D341Med (cell line): Measurements from ENCODE around the gene CDH9.
A peak's percentile ranks its signal among the peaks of the same experiment; 100 is the strongest.

ENCODE experiments used
- DNase-seq: peaks from one replicate; pipeline ENCODE4 v3.0.0; 2012; ENCODE audit warnings: low spot score

CDH9 gene

DNA sequence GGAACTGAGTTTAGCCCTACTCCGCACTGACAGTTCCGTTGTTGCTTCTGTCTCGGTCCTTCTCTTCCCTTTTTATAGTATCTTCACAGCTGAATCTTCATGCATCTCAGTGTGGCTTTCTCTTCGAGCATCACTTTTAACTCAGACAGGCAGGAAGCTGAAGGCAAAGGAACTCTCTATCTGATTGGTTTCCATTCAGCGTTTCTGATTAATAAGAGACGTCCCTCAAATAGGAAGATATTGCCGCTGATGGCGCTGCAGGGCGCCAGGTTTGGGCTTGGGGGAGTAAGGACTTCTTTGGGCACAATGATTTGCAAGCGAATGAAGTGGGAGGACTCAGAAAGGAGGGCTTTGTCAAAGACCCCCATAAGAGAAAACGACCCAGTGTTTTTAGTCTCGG is at the start of gene CDH9:
TSS of gene CDH9 (minus strand) at position 111 of the 400 bp plus-strand sequence. CDS start 50,253 bp downstream, outside the sequence.
- DNase-seq = no peak

DNA sequence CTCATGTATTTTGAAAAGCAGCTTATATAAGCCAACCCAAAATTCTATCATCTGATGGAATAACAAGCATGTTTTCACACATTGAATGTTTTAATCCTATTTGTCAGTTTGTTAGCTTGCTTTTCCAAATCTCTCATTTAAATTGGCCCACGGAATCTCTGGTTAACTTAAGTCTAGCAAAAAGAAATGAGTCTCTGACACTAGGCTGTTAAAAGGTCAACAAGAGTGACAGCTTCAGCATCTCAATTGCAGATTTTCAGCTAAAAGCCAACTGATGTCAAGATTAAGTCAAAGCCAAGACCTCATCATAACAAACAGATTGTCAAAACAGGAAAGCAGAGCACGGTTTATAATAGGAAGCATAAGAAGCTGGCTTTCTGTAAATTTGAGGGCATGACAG is 49.4 kb upstream of the CDH9 start:
- no peak for DNase-seq

DNA sequence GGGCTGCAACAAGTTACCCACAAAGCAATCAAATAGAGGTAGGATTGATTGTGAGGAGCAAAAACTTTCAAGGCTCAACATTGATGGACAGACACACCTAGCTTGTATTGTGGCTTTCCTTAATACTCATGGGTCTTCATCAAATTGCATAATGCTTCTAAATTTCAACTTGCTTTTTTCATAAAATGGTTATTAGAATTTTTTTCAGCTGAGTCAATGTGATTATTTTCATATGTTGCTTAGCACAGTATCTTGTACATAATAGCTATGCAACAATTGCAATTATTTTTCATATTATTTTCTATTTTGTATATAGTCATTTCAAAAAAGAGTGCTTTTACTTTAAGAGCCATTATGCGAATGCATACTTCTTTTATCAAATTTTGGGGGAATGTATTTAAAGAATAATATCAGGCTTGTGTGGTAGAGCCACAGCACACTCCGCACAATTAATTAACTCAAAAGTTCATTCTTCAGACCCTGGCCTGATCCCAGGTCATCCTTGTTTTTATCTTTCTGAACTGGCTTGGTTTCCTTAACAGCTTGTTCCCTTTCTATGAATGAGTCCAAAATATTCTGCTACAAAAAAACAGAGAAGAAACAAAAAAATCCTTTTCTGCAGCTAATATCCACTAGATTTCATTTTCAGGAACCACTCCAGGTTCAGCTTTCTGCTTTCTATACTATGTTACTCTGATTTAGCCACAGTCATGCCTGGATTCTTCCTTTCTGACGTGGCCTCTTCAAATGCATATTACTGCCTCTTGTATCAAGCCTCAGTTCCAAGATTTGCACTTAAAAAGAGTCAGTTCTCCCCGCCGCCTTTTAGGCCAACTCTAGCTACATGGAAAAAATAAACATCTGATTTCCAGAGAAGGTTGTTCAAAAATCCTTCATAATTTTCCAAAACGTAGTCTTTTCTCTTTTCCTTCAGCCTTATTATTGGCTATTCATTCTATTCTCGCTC is 45.3 kb upstream of the CDH9 start:
- no peak for DNase-seq

GRCh38 chr5:27080147-27080546 is 41.8 kb upstream of the CDH9 start:
- DNase-seq = no peak

DNA sequence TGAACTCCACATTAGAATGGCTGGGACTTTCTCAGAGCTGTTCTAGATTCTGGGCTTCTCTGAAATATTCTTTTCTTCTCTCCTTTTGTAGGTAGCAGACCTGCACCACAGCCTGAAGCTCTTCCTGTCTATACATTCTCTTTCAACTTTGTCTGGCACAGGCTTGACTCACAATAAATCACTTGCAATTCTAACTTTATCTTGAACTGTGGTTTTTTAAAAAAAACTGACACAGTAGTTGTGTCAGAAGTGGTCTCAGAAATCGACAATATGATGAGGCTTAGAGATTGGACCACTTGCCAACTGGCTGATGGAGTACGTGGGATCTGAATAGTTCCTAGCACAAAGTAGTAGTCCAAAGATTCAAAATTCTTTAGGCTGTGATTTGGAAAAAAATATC is 24.1 kb upstream of the CDH9 start:
- DNase-seq = no peak

DNA sequence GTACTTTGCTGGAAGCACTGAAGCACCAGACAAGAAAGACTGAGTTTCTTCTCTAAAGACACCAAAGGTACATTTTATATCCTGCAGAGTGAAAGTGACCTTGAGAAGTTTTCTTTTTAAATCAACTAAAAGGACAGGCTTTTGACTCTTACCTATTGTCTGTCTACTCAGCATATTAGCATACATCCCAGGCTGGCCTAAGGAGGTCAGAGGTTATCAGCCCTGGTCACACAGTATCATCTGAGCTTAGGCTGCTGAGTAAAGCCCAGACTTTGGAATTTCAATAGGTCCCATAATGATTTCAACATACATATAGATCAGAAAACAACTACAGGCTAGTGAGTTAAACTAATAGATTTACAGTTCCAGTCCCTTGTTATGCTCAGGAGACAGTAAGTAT is 10.1 kb upstream of the CDH9 start:
- no peak for DNase-seq

GRCh38 chr5:27041372-27041771 is 3.0 kb upstream of the CDH9 start:
- no peak for DNase-seq

DNA sequence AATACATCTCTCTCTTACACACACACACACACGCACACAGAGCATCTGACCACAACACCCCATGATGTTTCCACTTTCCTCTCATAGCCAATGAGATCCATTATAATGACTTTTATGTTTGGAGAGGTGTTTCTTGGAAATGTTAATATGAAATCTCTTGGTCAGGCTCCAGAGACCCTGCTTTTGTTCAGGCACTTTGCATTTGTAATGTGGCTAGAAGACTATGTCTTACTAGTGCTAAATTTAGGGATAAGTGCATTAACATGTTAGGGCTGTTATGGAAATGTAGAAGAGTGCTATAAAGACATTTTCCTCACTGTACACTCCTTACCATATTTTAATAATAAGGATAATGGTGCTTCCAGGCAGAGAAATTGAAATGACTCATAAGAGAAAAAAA is 3.8 kb downstream of the CDH9 start:
- DNase-seq = no peak

DNA sequence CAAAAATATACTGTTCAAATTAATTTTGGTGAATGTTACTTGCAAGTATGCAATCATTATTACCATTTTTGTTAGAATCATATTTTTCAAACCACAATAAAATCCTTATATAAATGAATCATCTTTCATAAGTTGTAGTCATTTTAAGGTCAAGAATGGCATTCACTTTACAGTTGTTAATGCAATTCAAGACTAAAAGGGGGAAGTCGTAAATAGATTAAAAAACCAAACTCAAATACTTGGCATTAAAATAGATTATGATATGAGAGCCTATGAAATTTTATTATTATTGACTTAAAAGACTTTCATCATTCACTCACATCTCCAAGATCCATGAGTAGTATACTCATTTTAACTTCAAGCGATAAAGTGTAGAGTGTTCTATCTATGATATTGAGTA is 11.6 kb downstream of the CDH9 start:
- no peak for DNase-seq

DNA sequence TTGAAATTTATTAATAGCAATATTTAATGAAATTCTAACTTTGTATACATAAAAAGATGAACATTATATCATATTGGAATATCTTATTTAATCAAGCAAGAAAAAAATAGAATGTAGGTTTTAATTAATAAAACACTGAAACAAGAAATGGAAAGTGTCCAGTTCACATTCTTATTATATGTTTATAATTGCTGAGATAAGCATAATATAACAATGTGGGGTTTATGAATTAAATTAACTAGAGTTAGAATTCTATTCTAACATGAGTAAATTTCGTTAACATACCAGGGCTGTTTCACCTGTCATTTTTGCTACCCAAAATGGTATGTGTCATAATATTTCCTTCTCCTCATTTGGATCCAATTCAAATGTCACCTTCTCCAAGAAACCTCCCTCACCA is 12.3 kb downstream of the CDH9 start:
- no peak for DNase-seq

GRCh38 chr5:27021471-27021870 is 16.9 kb downstream of the CDH9 start:
- no peak for DNase-seq

GRCh38 chr5:27020973-27021372 is 17.4 kb downstream of the CDH9 start:
- peak; percentile 12 for DNase-seq

- DNase-seq = no peak
Observed at GRCh38 chr5:27015758-27016157, 22.6 kb downstream of the CDH9 start.

DNA sequence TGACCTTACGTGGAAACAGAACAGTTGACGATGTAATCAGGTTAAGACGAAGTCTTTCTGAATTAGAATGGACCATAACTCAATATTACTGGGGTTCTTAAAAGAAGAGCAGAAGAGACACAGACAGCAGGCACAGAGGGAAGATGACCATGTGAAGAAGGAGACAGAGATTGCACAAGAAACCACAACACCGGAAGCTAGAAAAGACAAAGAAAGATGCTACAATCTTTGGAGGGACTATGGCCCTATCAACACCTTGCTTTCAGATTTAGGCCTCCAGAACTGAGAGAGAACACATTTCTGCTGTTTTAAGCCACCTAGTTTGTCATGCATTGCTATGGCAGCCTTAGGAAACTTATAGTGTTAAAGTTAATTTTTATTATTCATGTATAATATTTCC is 27.1 kb downstream of the CDH9 start:
- DNase-seq = no peak

DNA sequence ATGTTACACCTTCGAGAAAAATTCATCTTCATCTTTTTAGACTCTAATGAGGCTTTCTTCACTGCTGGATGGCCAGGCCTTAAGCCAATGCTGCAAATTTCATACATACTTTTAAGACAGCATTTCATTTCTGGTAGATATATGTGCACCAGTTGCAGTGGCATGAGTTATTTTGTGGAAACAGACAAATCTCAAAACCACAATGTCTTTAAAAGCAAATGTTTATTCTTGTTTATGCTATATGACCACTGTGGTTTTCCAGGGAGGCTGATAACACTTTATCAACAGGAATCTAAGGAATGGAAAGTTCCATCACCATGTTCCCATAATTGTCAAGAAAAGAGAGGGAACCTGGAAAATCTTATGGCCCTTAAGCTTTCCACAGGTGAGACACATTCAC is 27.7 kb downstream of the CDH9 start:
- no peak for DNase-seq

GRCh38 chr5:27009540-27009915 is 28.9 kb downstream of the CDH9 start:
- DNase-seq = no peak

- DNase-seq = no peak
Observed at GRCh38 chr5:27008604-27009539, 29.5 kb downstream of the CDH9 start.

DNA sequence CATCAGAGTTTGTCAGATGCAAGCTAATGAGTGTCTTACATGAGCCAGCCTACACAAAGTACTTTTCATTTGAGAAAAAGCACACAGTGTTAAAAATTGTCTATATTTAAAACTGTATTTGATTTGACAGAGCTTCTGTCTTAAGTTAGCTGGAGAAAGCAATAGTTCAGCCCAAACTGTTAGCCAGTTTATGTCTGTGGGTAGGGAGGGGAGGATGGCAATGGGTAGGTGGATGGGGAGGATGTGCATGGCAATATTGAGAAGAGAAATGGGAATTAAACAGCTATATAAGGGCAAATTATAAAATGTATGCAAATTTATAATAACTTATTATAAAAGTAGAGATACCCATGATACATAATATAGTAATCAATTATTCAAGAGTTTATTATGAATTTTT is 31.3 kb downstream of the CDH9 start:
- DNase-seq = no peak

- DNase-seq = no peak
Observed at GRCh38 chr5:26986985-26987384, 51.4 kb downstream of the CDH9 start.

DNA sequence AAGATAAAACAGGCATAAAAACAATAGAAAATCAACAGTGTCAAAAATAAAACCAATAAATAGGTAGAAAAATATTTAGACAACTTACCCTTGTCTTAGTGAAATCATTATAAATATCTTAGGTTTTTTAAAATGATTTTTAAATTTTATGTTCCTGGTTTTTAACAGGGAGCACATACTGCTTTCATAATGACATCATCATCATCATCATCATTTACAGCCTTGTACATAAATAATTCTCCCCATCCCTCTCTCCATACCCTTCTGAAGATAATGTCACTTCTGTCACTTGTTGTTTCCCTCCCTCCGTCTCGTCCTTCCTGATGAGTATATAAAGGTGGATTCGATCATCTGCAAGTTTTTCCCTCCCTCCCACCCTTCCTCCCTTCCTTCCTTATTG is 56.6 kb downstream of the CDH9 start:
- DNase-seq = no peak

DNA sequence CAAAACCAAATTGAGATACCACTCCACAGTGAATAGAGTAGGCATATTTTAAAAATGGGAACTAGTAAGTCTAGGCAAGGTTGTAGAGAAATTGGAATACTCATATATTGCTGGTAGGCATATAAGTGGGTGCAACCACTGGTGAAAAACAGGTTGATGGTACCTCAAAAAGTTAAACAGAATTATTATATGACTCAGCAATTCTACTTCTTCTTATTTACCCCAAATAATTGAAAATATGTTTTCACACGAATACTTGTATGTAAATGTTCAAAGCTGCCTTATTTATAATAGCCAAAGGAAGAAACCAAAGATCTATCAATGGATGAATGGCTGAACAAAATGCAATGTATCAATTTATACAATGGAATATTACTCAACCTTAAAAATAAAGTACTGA is 79.1 kb downstream of the CDH9 start:
- no peak for DNase-seq

GRCh38 chr5:26955161-26955560 is 83.2 kb downstream of the CDH9 start:
- no peak for DNase-seq

DNA sequence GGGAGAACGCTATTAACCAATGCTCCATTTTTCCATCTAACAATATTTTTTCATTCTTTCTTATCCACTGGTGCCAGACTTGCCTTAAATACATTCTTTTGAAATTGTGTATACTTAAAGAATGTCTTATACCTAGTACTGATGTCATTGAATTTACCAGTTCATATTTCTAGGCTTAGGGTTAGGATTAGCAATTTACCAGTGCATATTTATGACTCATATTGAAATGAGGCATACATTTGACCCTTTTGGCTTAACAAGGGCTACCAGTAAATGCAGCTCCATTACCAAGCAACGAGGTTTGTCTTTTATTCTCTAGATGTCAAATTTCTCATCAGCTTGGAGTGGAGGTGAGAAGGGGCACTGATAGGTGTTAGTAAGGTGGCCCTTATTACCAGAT is 89.5 kb downstream of the CDH9 start:
- no peak for DNase-seq
